K562 (cell line): ENCODE data around the gene EIF5. TPM values are rescaled to one million over a fixed set of nuclear protein-coding genes. Genes with fewer than 3 reads are reported as not detected.
A peak's percentile ranks its signal among the peaks of the same experiment; 100 is the strongest.

ENCODE experiments used
- BACH1 ChIP-seq: fragments of 200-800 bp; sonication (Bioruptor generic); IDR thresholded peaks from 2 replicates; pipeline ENCODE4 v1.6.1; 2016; ENCODE audit warnings: missing genetic modification characterization, missing compliant biosample characterization
- ELF4 ChIP-seq: fragments of 450-650 bp; formaldehyde crosslinking; IDR thresholded peaks from 2 replicates; pipeline ENCODE4 v1.4.0; 2022; ENCODE audit warnings: missing genetic modification characterization
- FOXA3 ChIP-seq, 2 experiments: fragments of 450-650 bp in 1 of 2; sonication (generic) in 1 of 2; formaldehyde crosslinking; IDR thresholded peaks in 1 of 2; conservative IDR thresholded peaks in 1 of 2; 2 replicates each; pipeline versions ENCODE4 v1.4.0 to v1.8.0; 2020 to 2022; ENCODE audit warnings: mild to moderate bottlenecking in 2 of 2, missing genetic modification reagents in 1 of 2
- HCFC1 ChIP-seq: IDR thresholded peaks from 2 replicates; pipeline ENCODE4 v1.6.1; 2012; ENCODE audit warnings: low read depth, low read length, improper control_type of control experiment
- HDAC3 ChIP-seq: fragments of 450-650 bp; IDR thresholded peaks from 2 replicates; pipeline ENCODE4 v1.6.1; 2018; ENCODE audit warnings: borderline replicate concordance, mild to moderate bottlenecking, moderate library complexity; ENCODE audit not compliant: partially characterized antibody
- ILF3 ChIP-seq: fragments of 450-650 bp; IDR thresholded peaks from 2 replicates; pipeline ENCODE4 v1.6.1; 2018; ENCODE audit warnings: antibody characterized with exemption, mild to moderate bottlenecking, moderate library complexity, borderline replicate concordance
- MCM3 ChIP-seq: fragments of 450-650 bp; IDR thresholded peaks from 2 replicates; pipeline ENCODE4 v1.6.1; 2016
- MEIS2 ChIP-seq: fragments of 450-650 bp; IDR thresholded peaks from 2 replicates; pipeline ENCODE4 v1.6.1; 2014; ENCODE audit warnings: mild to moderate bottlenecking; ENCODE audit not compliant: partially characterized antibody
- NFE2L1 ChIP-seq: fragments of 450-650 bp; IDR thresholded peaks from 2 replicates; pipeline ENCODE4 v1.6.1; 2016; ENCODE audit warnings: missing genetic modification characterization, low read depth, mild to moderate bottlenecking, missing compliant biosample characterization, moderate library complexity, borderline replicate concordance
- REST ChIP-seq, 2 experiments: fragments of 450-650 bp; formaldehyde crosslinking in 1 of 2; IDR thresholded peaks; 2 replicates each; pipeline versions ENCODE4 v1.4.0 to v1.6.1; 2014 to 2020; ENCODE audit warnings: mild to moderate bottlenecking in 2 of 2, borderline replicate concordance in 1 of 2, low read depth in 1 of 2
- SMAD3 ChIP-seq: fragments of 450-650 bp; formaldehyde crosslinking; conservative IDR thresholded peaks from 2 replicates; pipeline ENCODE4 v1.4.0; 2020; ENCODE audit warnings: mild to moderate bottlenecking
- TRIM24 ChIP-seq, 2 experiments: fragments of 450-650 bp; IDR thresholded peaks; 2 replicates each; pipeline ENCODE4 v1.6.1; 2016
- TRIM25 ChIP-seq: fragments of 450-650 bp; IDR thresholded peaks from 2 replicates; pipeline ENCODE4 v1.7.0; 2016; ENCODE audit warnings: borderline replicate concordance
- ZBTB49 ChIP-seq: sonication (generic); formaldehyde crosslinking; IDR thresholded peaks from 2 replicates; pipeline ENCODE4 v1.8.0; 2022; ENCODE audit warnings: missing genetic modification reagents, mild to moderate bottlenecking, borderline replicate concordance
- ZNF561 ChIP-seq: fragments of 450-650 bp; formaldehyde crosslinking; conservative IDR thresholded peaks from 2 replicates; pipeline ENCODE4 v1.4.0; 2020; ENCODE audit warnings: mild to moderate bottlenecking, moderate library complexity
- ZNF717 ChIP-seq: fragments of 250-450 bp; sonication (Bioruptor Pico); IDR thresholded peaks from 2 replicates; pipeline ENCODE4 v1.5.0; 2021
- polyA plus RNA-seq, 8 experiments: library from polyadenylated mRNA; depleted of rRNA in 4 of 8; stranded (reverse) in 5 of 8; unstranded in 3 of 8; fragments of >200 nt; fragmentation: Nextera tagmentation in 2 of 8; fragmentation: Illumina TruSeq in 1 of 8; extraction: Ambion mirVana in 2 of 8; extraction: Trizol in 1 of 8; gene quantifications; 2 replicates each; pipeline versions ENCODE4 v1.2.1 to v1.2.3, GENCODE V29; 2011 to 2014; ENCODE audit warnings: inconsistent platforms in 1 of 8, missing spikeins in 1 of 8
- total RNA-seq, 7 experiments: library from RNA; depleted of rRNA in 6 of 7; stranded (reverse); fragments of >200 nt in 6 of 7; fragmentation: Illumina TruSeq in 2 of 7; extraction: Trizol in 2 of 7; gene quantifications; 2 replicates each; pipeline versions ENCODE4 v1.2.1 to v1.2.3, GENCODE V29; 2011 to 2021; ENCODE audit warnings: low replicate concordance in 1 of 7

EIF5 gene
- total and polyA plus RNA-seq, 9 of the 15 experiments (the other 6 are each of a cell fraction or from before 2014, with no cell fraction given): 92.7 to 442 (median 190) TPM

GRCh38 chr14:103313704-103314103 lies 20.3 kb upstream of the EIF5 start (continued):
- no peak for TF ChIP-seq SMAD3 (CRISPR knock-in tag)
- TF ChIP-seq MCM3: no peak
- no peak for TF ChIP-seq FOXA3 (CRISPR knock-in tag; conservative IDR thresholded peaks at IDR 0.05 in 1 of 2, IDR thresholded peaks at IDR 0.05 in 1 of 2)
- TF ChIP-seq MEIS2: peak; percentile 5
- no peak for TF ChIP-seq ILF3
- TF ChIP-seq TRIM24 (IDR thresholded peaks at IDR 0.05): no peak
- no peak for TF ChIP-seq HDAC3
- TF ChIP-seq ZNF561 (CRISPR knock-in tag): no peak
- no peak for TF ChIP-seq HCFC1
- no peak for TF ChIP-seq NFE2L1
- no peak for TF ChIP-seq BACH1
- TF ChIP-seq ELF4 (CRISPR knock-in tag): no peak
- no peak for TF ChIP-seq TRIM25
- no peak for TF ChIP-seq REST (IDR thresholded peaks at IDR 0.05; ENCODE audit: borderline replicate concordance)
- no peak for TF ChIP-seq REST (CRISPR knock-in tag; IDR thresholded peaks at IDR 0.05; ENCODE audit: low read depth)
- TF ChIP-seq ZNF717: no peak
- TF ChIP-seq ZBTB49 (CRISPR knock-in tag): no peak
